Neural progenitor cell (in vitro differentiated cells): Measurements from ENCODE around the gene TTC39C. TPM values are rescaled to one million over a fixed set of nuclear protein-coding genes. Genes with fewer than 3 reads are reported as not detected.

Source experiments
- DNase-seq: peaks from one replicate; pipeline ENCODE4 v3.0.0-alpha.2; 2016; ENCODE audit warnings: low spot score
- H2AFZ ChIP-seq: fragments of 200-600 bp; sonication (generic); replicated peaks from 2 replicates; pipeline ENCODE4 v1.6.1; 2016; ENCODE audit warnings: antibody characterized with exemption
- H3F3A ChIP-seq: fragments of 200-600 bp; sonication (generic); 2 replicates; pipeline ENCODE4 v1.6.1; 2016; ENCODE audit warnings: antibody characterized with exemption, low read depth
- H3K27ac ChIP-seq: fragments of 200-600 bp; sonication (generic); 2 replicates; pipeline ENCODE4 v1.5.1; 2016; ENCODE audit warnings: mild to moderate bottlenecking
- H3K27me3 ChIP-seq: fragments of 200-600 bp; sonication (generic); 2 replicates; pipeline ENCODE4 v1.6.1; 2016; ENCODE audit warnings: mild to moderate bottlenecking, moderate library complexity
- H3K36me3 ChIP-seq: fragments of 200-600 bp; sonication (generic); 2 replicates; pipeline ENCODE4 v1.5.1; 2016
- H3K4me1 ChIP-seq: fragments of 200-600 bp; sonication (generic); 2 replicates; pipeline ENCODE4 v1.6.1; 2016; ENCODE audit warnings: mixed run types
- H3K4me2 ChIP-seq: fragments of 200-600 bp; sonication (generic); 2 replicates; pipeline ENCODE4 v1.6.1; 2016
- H3K4me3 ChIP-seq: fragments of 200-600 bp; sonication (generic); 2 replicates; pipeline ENCODE4 v1.5.1; 2016
- H3K79me2 ChIP-seq: fragments of 200-600 bp; sonication (generic); 2 replicates; pipeline ENCODE4 v1.6.1; 2016; ENCODE audit warnings: low read depth
- H3K9ac ChIP-seq: fragments of 200-600 bp; sonication (generic); 2 replicates; pipeline ENCODE4 v1.6.1; 2016
- H3K9me3 ChIP-seq: fragments of 200-600 bp; sonication (generic); 2 replicates; pipeline ENCODE4 v1.5.1; 2016; ENCODE audit warnings: low read depth
- H4K20me1 ChIP-seq: fragments of 200-600 bp; sonication (generic); 2 replicates; pipeline ENCODE4 v1.6.1; 2016; ENCODE audit warnings: low read depth
- H3K27ac Mint-ChIP-seq: 3 replicates; pipeline ENCODE4 v1.8.0; 2021; ENCODE audit warnings: mixed read lengths
- H3K27me3 Mint-ChIP-seq: 2 replicates; pipeline ENCODE4 v1.8.0; 2022; ENCODE audit warnings: low read depth, mild to moderate bottlenecking, inconsistent platforms, moderate library complexity, mixed read lengths; ENCODE audit not compliant: insufficient read depth
- H3K36me3 Mint-ChIP-seq: 3 replicates; pipeline ENCODE4 v1.8.0; 2021; ENCODE audit warnings: mixed read lengths
- H3K4me1 Mint-ChIP-seq: 3 replicates; pipeline ENCODE4 v1.8.0; 2021; ENCODE audit warnings: mixed read lengths
- H3K4me3 Mint-ChIP-seq: 3 replicates; pipeline ENCODE4 v1.8.0; 2021; ENCODE audit warnings: mild to moderate bottlenecking, moderate library complexity, mixed read lengths
- H3K9me3 Mint-ChIP-seq: 3 replicates; pipeline ENCODE4 v1.8.0; 2020; ENCODE audit warnings: mixed read lengths
- CTCF ChIP-seq: fragments of 200-600 bp; sonication (generic); IDR thresholded peaks from 2 replicates; pipeline ENCODE4 v1.5.1; 2017; ENCODE audit warnings: antibody characterized with exemption, mild to moderate bottlenecking
- EZH2 ChIP-seq: fragments of 200-600 bp; sonication (generic); IDR thresholded peaks from 2 replicates; pipeline ENCODE4 v1.6.1; 2017; ENCODE audit warnings: antibody characterized with exemption, mild to moderate bottlenecking, moderate library complexity
- EZH2phosphoT487 ChIP-seq: fragments of 200-600 bp; sonication (generic); IDR thresholded peaks from 2 replicates; pipeline ENCODE4 v1.6.1; 2017; ENCODE audit warnings: antibody characterized with exemption
- total RNA-seq: library from RNA; depleted of rRNA; stranded (reverse); fragments of >200 nt; gene quantifications from 2 replicates; pipeline ENCODE4 v1.2.3, GENCODE V29; 2015; ENCODE audit warnings: low replicate concordance

The TTC39C gene
- total RNA-seq, 1 donor from 2014 or later: 27.6 TPM

- H3K4me3 ChIP-seq: no peak overlapping the region
- H3K4me1 ChIP-seq: no peaks in the 10 kb centered on the region
- no peaks in the 10 kb centered on the region for H3F3A ChIP-seq
- H3K36me3 ChIP-seq: peaks cover 5% of the 10 kb centered on the region
- Mint-ChIP-seq H3K4me3 (no peak overlapping the region), H3K4me1 (no peaks in the 10 kb centered on the region), H3K9me3 (no peaks in the 10 kb centered on the region), H3K36me3 (peaks cover 22% of the 10 kb centered on the region), H3K27me3 (peaks cover 6% of the 10 kb centered on the region), H3K27ac (no peak overlapping the region)
- no peaks in the 10 kb centered on the region for H3K79me2 ChIP-seq
- no peaks in the 10 kb centered on the region for H3K9me3 ChIP-seq
- no peak overlapping the region for H2AFZ ChIP-seq
- TF ChIP-seq CTCF: no peak
- TF ChIP-seq EZH2phosphoT487: no peak
- no peak for TF ChIP-seq EZH2
- H3K27me3 ChIP-seq: no peaks in the 10 kb centered on the region
- no peak overlapping the region for H3K4me2 ChIP-seq
- H3K27ac ChIP-seq: no peak overlapping the region
- no peaks in the 10 kb centered on the region for H4K20me1 ChIP-seq
- no peak for DNase-seq
- no peak overlapping the region for H3K9ac ChIP-seq
Observed at GRCh38 chr18:24153397-24153796, 138.8 kb downstream of the TTC39C start.

- no peak overlapping the region for H3K27ac ChIP-seq
- no peaks in the 10 kb centered on the region for H3K36me3 ChIP-seq
- no peaks in the 10 kb centered on the region for H3K9me3 Mint-ChIP-seq
- H3K9ac ChIP-seq: no peak overlapping the region
- H3K79me2 ChIP-seq: no peaks in the 10 kb centered on the region
- H4K20me1 ChIP-seq: no peaks in the 10 kb centered on the region
- no peaks in the 10 kb centered on the region for H3K4me1 Mint-ChIP-seq
- no peaks in the 10 kb centered on the region for H3K4me1 ChIP-seq
- H3K27me3 Mint-ChIP-seq: peaks cover 4% of the 10 kb centered on the region
- H3K4me3 ChIP-seq: no peak overlapping the region
- no peak overlapping the region for H3K27ac Mint-ChIP-seq
- no peak overlapping the region for H3K4me2 ChIP-seq
- H2AFZ ChIP-seq: no peak overlapping the region
- no peaks in the 10 kb centered on the region for H3F3A ChIP-seq
- H3K27me3 ChIP-seq: no peaks in the 10 kb centered on the region
- no peak for DNase-seq
- H3K36me3 Mint-ChIP-seq: peaks cover 22% of the 10 kb centered on the region
- H3K9me3 ChIP-seq: no peaks in the 10 kb centered on the region
- no peak overlapping the region for H3K4me3 Mint-ChIP-seq
- TF ChIP-seq CTCF (no peak), EZH2phosphoT487 (no peak), EZH2 (no peak)
Observed at GRCh38 chr18:24157855-24158254, 143.3 kb downstream of the TTC39C start.

GRCh38 chr18:24160086-24160485 lies 145.5 kb downstream of the TTC39C start:
- Mint-ChIP-seq H3K27ac (no peak overlapping the region), H3K9me3 (no peaks in the 10 kb centered on the region), H3K27me3 (peaks cover 4% of the 10 kb centered on the region), H3K4me1 (no peaks in the 10 kb centered on the region), H3K4me3 (no peak overlapping the region), H3K36me3 (peaks cover 30% of the 10 kb centered on the region)
- Histone ChIP-seq H3K4me3 (no peak overlapping the region), H3K9me3 (no peaks in the 10 kb centered on the region), H3K9ac (no peak overlapping the region), H3F3A (no peaks in the 10 kb centered on the region), H3K36me3 (no peaks in the 10 kb centered on the region), H3K79me2 (no peaks in the 10 kb centered on the region), H4K20me1 (no peaks in the 10 kb centered on the region), H3K4me1 (no peaks in the 10 kb centered on the region), H3K27me3 (no peaks in the 10 kb centered on the region), H3K27ac (no peak overlapping the region), H2AFZ (no peak overlapping the region), H3K4me2 (no peak overlapping the region)
- no peak for TF ChIP-seq EZH2
- TF ChIP-seq EZH2phosphoT487: no peak
- TF ChIP-seq CTCF: no peak
- no peak for DNase-seq
